ENCODE measurements around the gene CCDC134. TPM values are rescaled to one million over a fixed set of nuclear protein-coding genes. Genes with fewer than 3 reads are reported as not detected.

CCDC134 gene
- total RNA-seq, 1 donor = 13.6 TPM

- H3K9me3 ChIP-seq (ENCODE audit: low read depth, low read length) = no peaks in the 10 kb centered on the region
- no peak overlapping the region for H3K4me3 ChIP-seq (ENCODE audit: low read length)
- no peaks in the 10 kb centered on the region for H3K27me3 ChIP-seq (ENCODE audit: insufficient read depth, low read length)
- H3K4me1 ChIP-seq (ENCODE audit: insufficient read depth, low read length) = peaks cover 33% of the 10 kb centered on the region
Measured at GRCh38 chr22:41841085-41841712, 40.7 kb downstream of the CCDC134 start.

GRCh38 chr22:41842996-41843970, 42.8 kb downstream of the CCDC134 start:
- Histone ChIP-seq H3K9me3 (ENCODE audit: low read depth, low read length) (no peaks in the 10 kb centered on the region), H3K4me3 (ENCODE audit: low read length) (no peak overlapping the region), H3K4me1 (ENCODE audit: insufficient read depth, low read length) (peaks cover 50% of the 10 kb centered on the region), H3K27me3 (ENCODE audit: insufficient read depth, low read length) (no peaks in the 10 kb centered on the region)

GRCh38 chr22:41844036-41844435, 43.6 kb downstream of the CCDC134 start:
- no peaks in the 10 kb centered on the region for H3K27me3 ChIP-seq (ENCODE audit: insufficient read depth, low read length)
- no peak overlapping the region for H3K4me3 ChIP-seq (ENCODE audit: low read length)
- H3K4me1 ChIP-seq (ENCODE audit: insufficient read depth, low read length) = peaks cover 57% of the 10 kb centered on the region
- no peaks in the 10 kb centered on the region for H3K9me3 ChIP-seq (ENCODE audit: low read depth, low read length)

- H3K9me3 ChIP-seq (ENCODE audit: low read depth, low read length) = no peaks in the 10 kb centered on the region
- peaks cover 60% of the 10 kb centered on the region for H3K4me1 ChIP-seq (ENCODE audit: insufficient read depth, low read length)
- no peak overlapping the region for H3K4me3 ChIP-seq (ENCODE audit: low read length)
- H3K27me3 ChIP-seq (ENCODE audit: insufficient read depth, low read length) = no peaks in the 10 kb centered on the region
Measured at GRCh38 chr22:41844513-41844912, 44.0 kb downstream of the CCDC134 start.

GRCh38 chr22:41845380-41846267, 45.1 kb downstream of the CCDC134 start:
- no peaks in the 10 kb centered on the region for H3K27me3 ChIP-seq (ENCODE audit: insufficient read depth, low read length)
- H3K4me3 ChIP-seq (ENCODE audit: low read length) = no peak overlapping the region
- no peaks in the 10 kb centered on the region for H3K9me3 ChIP-seq (ENCODE audit: low read depth, low read length)
- H3K4me1 ChIP-seq (ENCODE audit: insufficient read depth, low read length) = peaks cover 60% of the 10 kb centered on the region

GRCh38 chr22:41846268-41846987, 45.9 kb downstream of the CCDC134 start:
- Histone ChIP-seq H3K4me3 (ENCODE audit: low read length) (no peak overlapping the region), H3K27me3 (ENCODE audit: insufficient read depth, low read length) (no peaks in the 10 kb centered on the region), H3K4me1 (ENCODE audit: insufficient read depth, low read length) (peaks cover 60% of the 10 kb centered on the region), H3K9me3 (ENCODE audit: low read depth, low read length) (no peaks in the 10 kb centered on the region)

GRCh38 chr22:41847300-41847699, 46.8 kb downstream of the CCDC134 start:
- Histone ChIP-seq H3K4me3 (ENCODE audit: low read length) (no peak overlapping the region), H3K4me1 (ENCODE audit: insufficient read depth, low read length) (peaks cover 60% of the 10 kb centered on the region), H3K27me3 (ENCODE audit: insufficient read depth, low read length) (no peaks in the 10 kb centered on the region), H3K9me3 (ENCODE audit: low read depth, low read length) (no peaks in the 10 kb centered on the region)

GRCh38 chr22:41848468-41848867, 48.0 kb downstream of the CCDC134 start:
- Histone ChIP-seq H3K27me3 (ENCODE audit: insufficient read depth, low read length) (no peaks in the 10 kb centered on the region), H3K9me3 (ENCODE audit: low read depth, low read length) (no peaks in the 10 kb centered on the region), H3K4me1 (ENCODE audit: insufficient read depth, low read length) (peaks cover 52% of the 10 kb centered on the region), H3K4me3 (ENCODE audit: low read length) (no peak overlapping the region)

- Histone ChIP-seq H3K4me1 (ENCODE audit: insufficient read depth, low read length) (peaks cover 46% of the 10 kb centered on the region), H3K27me3 (ENCODE audit: insufficient read depth, low read length) (no peaks in the 10 kb centered on the region), H3K9me3 (ENCODE audit: low read depth, low read length) (no peaks in the 10 kb centered on the region), H3K4me3 (ENCODE audit: low read length) (no peak overlapping the region)
Measured at GRCh38 chr22:41856469-41856868, 56.0 kb downstream of the CCDC134 start.

- H3K9me3 ChIP-seq (ENCODE audit: low read depth, low read length) = no peaks in the 10 kb centered on the region
- H3K4me3 ChIP-seq (ENCODE audit: low read length) = no peak overlapping the region
- H3K27me3 ChIP-seq (ENCODE audit: insufficient read depth, low read length) = no peaks in the 10 kb centered on the region
- peaks cover 55% of the 10 kb centered on the region for H3K4me1 ChIP-seq (ENCODE audit: insufficient read depth, low read length)
Measured at GRCh38 chr22:41857155-41857859, 56.8 kb downstream of the CCDC134 start.

GRCh38 chr22:41857860-41858199, 57.4 kb downstream of the CCDC134 start:
- H3K4me3 ChIP-seq (ENCODE audit: low read length) = no peak overlapping the region
- H3K27me3 ChIP-seq (ENCODE audit: insufficient read depth, low read length) = no peaks in the 10 kb centered on the region
- no peaks in the 10 kb centered on the region for H3K9me3 ChIP-seq (ENCODE audit: low read depth, low read length)
- H3K4me1 ChIP-seq (ENCODE audit: insufficient read depth, low read length) = peaks cover 60% of the 10 kb centered on the region

- Histone ChIP-seq H3K27me3 (ENCODE audit: insufficient read depth, low read length) (no peaks in the 10 kb centered on the region), H3K9me3 (ENCODE audit: low read depth, low read length) (no peaks in the 10 kb centered on the region), H3K4me1 (ENCODE audit: insufficient read depth, low read length) (peaks cover 59% of the 10 kb centered on the region), H3K4me3 (ENCODE audit: low read length) (no peak overlapping the region)
Measured at GRCh38 chr22:41862160-41862529, 61.7 kb downstream of the CCDC134 start.

GRCh38 chr22:41862530-41863266, 62.2 kb downstream of the CCDC134 start:
- no peaks in the 10 kb centered on the region for H3K9me3 ChIP-seq (ENCODE audit: low read depth, low read length)
- H3K4me3 ChIP-seq (ENCODE audit: low read length) = no peak overlapping the region
- peaks cover 54% of the 10 kb centered on the region for H3K4me1 ChIP-seq (ENCODE audit: insufficient read depth, low read length)
- no peaks in the 10 kb centered on the region for H3K27me3 ChIP-seq (ENCODE audit: insufficient read depth, low read length)

Data from mononuclear cell (primary cell).